Activated CD4-positive, alpha-beta T cell treated with anti-CD3 and anti-CD28 coated beads, Interleukin-2, amount 50 U/mL, for 1 hour (primary cell): ENCODE data around the gene CCL3.
"Not testable (repeated sequence)": the region's sequence is repeated elsewhere in the genome, so short reads cannot be mapped to it uniquely, and the experiment has no call there.

Experiments used
- DNase-seq: peaks from one replicate; pipeline ENCODE4 v3.0.0-alpha.2; 2020

Gene CCL3

GRCh38 chr17:36114971-36115648 is 25.2 kb upstream of the CCL3 start:
- DNase-seq, result not testable (repeated sequence)

DNA sequence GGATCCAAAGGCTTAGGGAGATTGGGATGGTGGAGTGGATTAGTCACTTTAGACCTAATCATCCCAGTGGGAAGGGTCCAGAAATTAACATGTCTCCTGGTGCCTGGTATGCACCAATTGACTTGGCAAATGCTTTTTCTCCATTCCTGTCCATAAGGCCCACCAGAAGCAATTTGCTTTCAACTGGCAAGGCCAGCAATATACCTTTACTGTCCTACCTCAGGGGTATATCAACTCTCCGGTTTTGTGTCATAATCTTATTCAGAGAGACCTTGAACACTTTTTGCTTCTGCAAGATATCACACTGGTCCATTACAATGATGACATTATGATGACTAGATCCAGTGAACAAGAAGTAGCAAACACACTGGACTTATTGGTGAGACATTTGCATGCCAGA is 23.2 kb upstream of the CCL3 start:
- not testable (repeated sequence) for DNase-seq

- DNase-seq, result no peak
Measured at GRCh38 chr17:36112572-36112971, 22.6 kb upstream of the CCL3 start.

DNA sequence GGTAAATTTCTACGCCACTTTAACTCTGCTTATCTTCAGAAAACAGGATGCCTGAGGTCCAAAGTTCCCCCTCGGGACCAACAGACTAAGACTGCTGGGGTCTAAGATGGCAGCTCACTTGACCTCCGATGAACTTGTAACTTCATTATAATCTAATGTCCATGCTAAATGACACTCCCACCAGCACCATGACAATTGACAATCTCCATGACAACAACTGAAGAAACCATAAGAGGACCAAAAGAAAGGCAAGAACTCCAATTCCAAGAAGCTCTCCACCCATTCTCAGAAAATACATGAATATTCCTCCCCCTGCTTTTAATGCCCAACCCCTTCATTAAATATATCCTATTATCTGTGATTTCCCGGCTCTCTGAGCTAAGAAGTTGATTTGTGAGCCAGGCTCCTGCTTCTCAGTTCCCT is 21.1 kb upstream of the CCL3 start:
- no peak for DNase-seq

DNA sequence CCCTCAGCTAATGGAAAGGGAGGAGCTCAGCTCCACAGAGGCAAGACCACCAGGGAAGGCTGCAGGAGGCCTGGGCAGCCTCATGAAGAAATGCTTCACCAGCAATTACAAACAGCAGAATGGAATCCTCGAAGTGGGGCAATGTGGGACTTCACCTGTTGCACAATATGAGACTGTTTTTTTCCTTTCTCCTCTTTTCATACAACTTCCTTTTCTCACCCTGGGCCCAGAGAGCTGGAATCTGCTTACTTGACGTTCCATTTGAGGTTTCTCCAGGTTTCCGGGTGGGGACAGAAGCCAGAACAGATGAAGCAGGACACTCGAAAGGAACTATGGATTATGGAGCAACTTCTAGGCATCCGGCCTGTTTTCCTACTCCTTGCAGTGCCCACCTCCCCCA is 18.3 kb upstream of the CCL3 start:
- DNase-seq, result not testable (repeated sequence)

DNA sequence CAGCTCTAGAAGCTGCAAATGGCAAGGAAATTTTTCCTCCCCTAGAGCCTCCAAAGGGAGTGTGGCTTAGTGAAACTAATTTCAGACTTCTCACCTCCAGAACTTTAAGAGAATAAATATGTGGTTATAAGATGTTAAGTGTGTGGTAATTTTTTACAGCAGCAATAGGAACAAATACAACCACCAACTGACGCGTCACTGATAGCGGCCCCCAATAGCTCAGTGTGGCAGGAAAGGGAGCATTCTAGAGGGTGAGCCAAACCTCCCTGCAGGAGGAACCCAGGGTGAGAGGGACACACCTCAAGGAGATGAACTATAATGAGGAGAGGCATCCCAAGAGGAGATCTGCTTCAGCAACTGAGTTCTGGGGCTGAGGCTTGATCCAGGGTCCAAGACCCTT is 17.7 kb upstream of the CCL3 start:
- no peak for DNase-seq

- no peak for DNase-seq
Measured at GRCh38 chr17:36106493-36106835, 16.5 kb upstream of the CCL3 start.

- no peak for DNase-seq
Measured at GRCh38 chr17:36105781-36106492, 16.0 kb upstream of the CCL3 start.

- DNase-seq, result no peak
Measured at GRCh38 chr17:36104701-36105181, 14.8 kb upstream of the CCL3 start.

- DNase-seq, result not testable (repeated sequence)
Measured at GRCh38 chr17:36104246-36104645, 14.3 kb upstream of the CCL3 start.

- not testable (repeated sequence) for DNase-seq
Measured at GRCh38 chr17:36103401-36103975, 13.5 kb upstream of the CCL3 start, which contains the start of gene CCL4. CCL4 (plus strand) TSS chr17:36103827; CDS start chr17:36103906, 79 bp downstream.

- not testable (repeated sequence) for DNase-seq
Measured at GRCh38 chr17:36099004-36099403, 9.1 kb upstream of the CCL3 start.

GRCh38 chr17:36095992-36096391 is 6.0 kb upstream of the CCL3 start:
- DNase-seq, result no peak

DNA sequence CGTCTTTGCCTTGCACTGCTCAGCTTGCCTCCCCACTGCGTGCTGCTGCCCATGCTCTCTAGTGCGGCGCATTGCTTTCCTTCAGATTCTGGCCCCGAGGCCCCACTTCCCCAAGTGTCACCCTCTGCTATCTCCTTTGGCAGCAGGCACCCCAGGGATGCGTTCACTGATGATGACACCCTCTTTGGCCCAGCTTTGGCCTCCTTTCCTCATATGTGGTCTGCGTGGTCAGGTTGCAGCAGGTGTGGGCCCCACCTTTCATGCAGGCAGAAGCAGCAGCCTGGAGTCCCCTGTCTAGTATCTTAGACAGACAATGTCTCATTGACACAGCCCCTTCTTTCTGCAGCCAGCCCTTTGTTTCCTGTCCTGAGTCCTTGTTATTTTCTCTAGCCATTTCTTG is 4.8 kb upstream of the CCL3 start:
- no peak for DNase-seq

DNA sequence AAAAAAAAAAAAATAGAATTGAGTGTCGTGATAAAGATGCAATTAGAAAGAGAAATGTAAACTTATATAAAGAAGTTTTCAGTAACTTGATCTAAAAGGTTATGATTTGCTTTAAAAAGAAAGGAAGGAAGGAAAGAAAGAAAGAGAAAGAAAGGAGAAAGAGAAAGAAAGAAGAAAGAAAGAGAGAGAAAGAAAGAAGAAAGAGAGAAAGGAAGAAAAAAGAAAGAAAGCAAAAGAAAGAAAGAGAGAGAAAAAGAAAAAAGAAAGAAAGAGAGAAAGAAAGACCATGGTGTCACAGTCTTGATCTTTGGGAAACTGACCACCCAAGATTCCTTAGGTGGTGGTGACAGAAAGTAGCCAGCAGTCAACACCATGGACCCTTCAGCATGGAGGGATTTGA is 4.3 kb upstream of the CCL3 start:
- no peak for DNase-seq

DNA sequence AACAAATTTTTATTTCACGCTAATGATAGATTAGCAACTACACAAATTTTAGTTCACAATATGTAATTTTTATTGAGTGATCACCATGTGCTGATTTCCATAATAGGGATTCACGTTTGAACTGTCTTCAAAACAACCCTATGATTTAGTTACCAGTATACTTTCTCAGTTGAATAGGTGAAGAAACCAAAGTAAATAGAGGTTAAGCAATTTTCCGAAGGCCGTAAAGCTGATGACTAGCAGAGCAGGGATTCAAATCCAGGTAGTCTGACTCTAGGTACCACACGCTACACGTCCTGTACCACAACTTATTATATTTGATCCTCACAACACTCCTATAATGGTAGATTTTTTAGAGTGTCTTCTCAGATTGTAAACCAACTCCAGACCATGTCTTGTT is 2.8 kb upstream of the CCL3 start:
- DNase-seq, result not testable (repeated sequence)

GRCh38 chr17:36092230-36092629 is 2.3 kb upstream of the CCL3 start:
- no peak for DNase-seq

DNA sequence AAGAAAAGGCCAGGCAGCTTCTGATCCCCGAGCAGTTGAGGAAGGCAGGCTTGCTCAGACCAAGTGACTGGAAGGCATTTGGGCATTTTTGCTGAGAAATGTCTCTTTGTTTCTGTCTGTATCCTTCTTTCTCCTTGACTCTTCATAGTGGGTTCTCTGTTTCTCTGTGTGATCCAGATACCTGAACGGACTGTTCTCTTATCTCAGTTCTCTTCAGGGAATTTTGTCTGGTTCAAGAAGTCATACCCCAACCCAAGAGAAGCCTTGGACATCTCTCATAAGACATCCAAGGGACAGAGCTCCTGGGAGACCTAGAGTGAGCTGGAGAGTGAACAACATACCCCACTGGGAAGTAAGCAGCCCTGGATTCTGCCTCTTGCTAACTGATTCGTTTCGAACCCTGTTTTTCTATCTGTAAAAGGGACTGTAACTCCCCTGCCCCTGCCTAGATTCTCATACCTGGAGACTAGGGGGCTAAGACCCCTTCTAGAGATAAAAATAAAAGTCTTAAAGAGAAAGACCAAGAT is 541 bp downstream of the CCL3 start:
- no peak for DNase-seq

- no peak for DNase-seq
Measured at GRCh38 chr17:36088670-36089338, 1.1 kb downstream of the CCL3 start.

GRCh38 chr17:36087897-36088572 is 1.9 kb downstream of the CCL3 start:
- not testable (repeated sequence) for DNase-seq

DNA sequence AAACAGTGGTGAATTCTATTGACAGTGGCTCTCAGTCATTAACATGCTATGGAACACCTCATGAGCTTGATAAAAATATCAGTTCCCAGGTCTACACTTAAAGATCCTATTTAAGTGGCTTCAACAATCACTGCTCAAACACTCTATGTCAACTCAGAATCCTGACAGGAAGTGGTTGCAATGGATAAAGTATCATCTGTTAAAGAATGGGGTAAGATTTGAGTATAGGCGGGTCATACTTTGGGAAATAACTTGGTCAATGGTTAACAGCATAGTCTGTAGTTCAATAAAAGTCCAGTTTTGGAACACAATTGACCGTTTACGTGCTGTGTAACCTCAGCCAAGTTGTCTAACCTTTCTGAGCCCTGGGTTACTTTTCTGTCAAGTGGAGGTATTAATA is 2.5 kb downstream of the CCL3 start:
- not testable (repeated sequence) for DNase-seq

DNA sequence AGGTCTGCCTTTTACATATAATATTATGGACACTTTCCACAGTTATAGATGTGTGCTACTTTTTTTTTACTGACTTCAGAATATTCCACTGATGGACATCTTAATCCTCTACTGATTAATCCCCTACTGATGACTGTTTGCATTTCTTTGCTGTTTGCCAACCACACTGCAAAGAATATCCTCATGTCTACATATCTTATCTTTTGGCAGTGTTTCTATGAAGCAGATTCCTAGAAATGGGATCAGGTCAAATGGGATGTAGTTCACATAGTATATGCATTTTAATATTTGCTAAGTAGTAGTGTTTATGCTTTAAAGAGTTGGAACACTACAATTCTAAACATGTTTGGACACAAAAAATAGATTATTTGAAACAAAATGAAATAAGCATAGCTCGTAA is 3.2 kb downstream of the CCL3 start:
- no peak for DNase-seq

DNA sequence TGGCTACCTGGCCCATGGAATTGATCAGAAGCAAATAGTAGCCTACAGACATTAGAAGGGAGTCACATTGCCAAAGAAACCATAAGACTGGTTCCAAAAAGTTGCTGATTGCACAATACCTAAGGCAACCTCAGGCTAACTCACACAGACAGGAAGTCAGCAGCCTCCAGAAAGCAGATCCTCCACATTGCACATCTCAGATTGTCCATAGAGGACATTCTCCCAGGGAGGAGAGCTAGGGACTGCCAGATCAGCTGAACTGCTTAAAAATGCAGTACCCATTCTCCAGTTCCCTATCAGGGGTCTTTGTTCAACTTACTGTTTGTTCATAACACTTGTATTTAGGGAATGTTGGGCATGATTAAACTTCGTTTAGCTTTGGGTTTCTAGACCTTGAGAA is 4.2 kb downstream of the CCL3 start:
- no peak for DNase-seq
